GM23338 (cell line): ENCODE results near the gene DDX39B. TPM values are rescaled to one million over a fixed set of nuclear protein-coding genes. Genes with fewer than 3 reads are reported as not detected.
A peak's percentile ranks its signal among the peaks of the same experiment; 100 is the strongest.

Experiments
- ATAC-seq: fragments of 200-7000 bp; cut with Tn5 transposase; 3 replicates; pipeline ENCODE4 v1.9.1; 2020
- DNase-seq: peaks from one replicate; pipeline ENCODE4 v3.0.0-alpha.2; 2015; ENCODE audit warnings: low spot score
- H2AFZ ChIP-seq: fragments of 200-600 bp; sonication (generic); 2 replicates; pipeline ENCODE4 v1.8.0; 2016; ENCODE audit warnings: antibody characterized with exemption, mild to moderate bottlenecking, moderate library complexity
- H3F3A ChIP-seq: fragments of 200-600 bp; sonication (generic); replicated peaks from 2 replicates; pipeline ENCODE4 v1.8.0; 2017; ENCODE audit warnings: antibody characterized with exemption, mixed run types, low read depth
- H3K27ac ChIP-seq: fragments of 200-600 bp; sonication (generic); 2 replicates; pipeline ENCODE4 v1.6.1; 2016; ENCODE audit warnings: low read depth
- H3K27me3 ChIP-seq: fragments of 200-600 bp; sonication (generic); 2 replicates; pipeline ENCODE4 v1.8.0; 2016; ENCODE audit warnings: mild to moderate bottlenecking, mixed run types, moderate library complexity; ENCODE audit not compliant: insufficient read depth
- H3K36me3 ChIP-seq: fragments of 200-600 bp; sonication (generic); 2 replicates; pipeline ENCODE4 v1.8.0; 2016; ENCODE audit warnings: mild to moderate bottlenecking; ENCODE audit not compliant: insufficient read depth
- H3K4me1 ChIP-seq: fragments of 200-600 bp; sonication (generic); 2 replicates; pipeline ENCODE4 v1.8.0; 2016; ENCODE audit warnings: mild to moderate bottlenecking, moderate library complexity; ENCODE audit not compliant: insufficient read depth
- H3K4me2 ChIP-seq: fragments of 200-600 bp; sonication (generic); 2 replicates; pipeline ENCODE4 v1.7.1; 2017; ENCODE audit warnings: mixed run types
- H3K4me3 ChIP-seq: fragments of 200-600 bp; sonication (generic); 2 replicates; pipeline ENCODE4 v1.6.1; 2016; ENCODE audit warnings: mixed run types
- H3K79me2 ChIP-seq: fragments of 200-600 bp; sonication (generic); replicated peaks from 2 replicates; pipeline ENCODE4 v1.8.0; 2017; ENCODE audit warnings: mild to moderate bottlenecking; ENCODE audit not compliant: insufficient read depth
- H3K9me2 ChIP-seq: fragments of 200-600 bp; sonication (generic); 2 replicates; pipeline ENCODE4 v1.8.0; 2017; ENCODE audit not compliant: insufficient read depth
- H4K20me1 ChIP-seq: fragments of 200-600 bp; sonication (generic); replicated peaks from 2 replicates; pipeline ENCODE4 v1.8.0; 2017; ENCODE audit warnings: mild to moderate bottlenecking; ENCODE audit not compliant: insufficient read depth
- H3K27ac Mint-ChIP-seq: 2 replicates; pipeline ENCODE4 v1.8.0; 2020; ENCODE audit warnings: inconsistent platforms, mild to moderate bottlenecking, moderate library complexity, mixed read lengths
- H3K27me3 Mint-ChIP-seq: 3 replicates; pipeline ENCODE4 v1.8.0; 2022; ENCODE audit warnings: low read depth, mild to moderate bottlenecking, moderate library complexity, mixed read lengths, inconsistent platforms; ENCODE audit not compliant: insufficient read depth, poor library complexity
- H3K36me3 Mint-ChIP-seq: 3 replicates; pipeline ENCODE4 v1.8.0; 2021; ENCODE audit warnings: low read depth, mild to moderate bottlenecking, inconsistent platforms, moderate library complexity, mixed read lengths
- H3K4me1 Mint-ChIP-seq: 3 replicates; pipeline ENCODE4 v1.8.0; 2020; ENCODE audit warnings: mild to moderate bottlenecking, inconsistent platforms, mixed read lengths
- H3K4me3 Mint-ChIP-seq: 3 replicates; pipeline ENCODE4 v1.8.0; 2021; ENCODE audit warnings: moderate library complexity, mild to moderate bottlenecking, inconsistent platforms, mixed read lengths
- H3K9me3 Mint-ChIP-seq: 3 replicates; pipeline ENCODE4 v1.8.0; 2020; ENCODE audit warnings: moderate library complexity, mild to moderate bottlenecking, inconsistent platforms, mixed read lengths
- ETS1 ChIP-seq: IDR thresholded peaks from 2 replicates; pipeline ENCODE4 v1.6.1; 2016; ENCODE audit warnings: antibody characterized with exemption
- EZH2phosphoT487 ChIP-seq: fragments of 200-600 bp; sonication (generic); IDR thresholded peaks from one replicate; pipeline ENCODE4 v1.8.1; 2018; ENCODE audit warnings: antibody characterized with exemption; ENCODE audit not compliant: unreplicated experiment
- NANOG ChIP-seq: IDR thresholded peaks from 2 replicates; pipeline ENCODE4 v1.6.1; 2016; ENCODE audit warnings: antibody characterized with exemption, borderline replicate concordance
- POLR2AphosphoS5 ChIP-seq: IDR thresholded peaks from 2 replicates; pipeline ENCODE4 v1.6.1; 2016; ENCODE audit warnings: antibody characterized with exemption, low read depth
- REST ChIP-seq: IDR thresholded peaks from one replicate; pipeline ENCODE4 v1.6.1; 2018; ENCODE audit warnings: antibody characterized with exemption; ENCODE audit not compliant: unreplicated experiment
- STAT1 ChIP-seq: IDR thresholded peaks from one replicate; pipeline ENCODE4 v1.6.1; 2016; ENCODE audit warnings: antibody characterized with exemption; ENCODE audit not compliant: unreplicated experiment
- ZNF462 ChIP-seq: fragments of 250-450 bp; sonication (Bioruptor Pico); IDR thresholded peaks from 2 replicates; pipeline ENCODE4 v1.5.0; 2020; ENCODE audit warnings: mild to moderate bottlenecking, moderate library complexity
- polyA plus RNA-seq: library from polyadenylated mRNA; unstranded; fragments of >200 nt; fragmentation: Nextera tagmentation; extraction: Ambion mirVana; gene quantifications from 2 replicates; pipeline ENCODE4 v1.2.1, GENCODE V29; 2016
- total RNA-seq: library from RNA; depleted of rRNA; stranded (reverse); fragments of >200 nt; shearing (Covaris generic); gene quantifications from 2 replicates; pipeline ENCODE4 v1.2.3, GENCODE V29; 2014

Gene DDX39B
- total and polyA plus RNA-seq, 2 experiments from 2014 or later = 341 to 849 TPM

- H3K27ac Mint-ChIP-seq = no peak overlapping the region
- peaks cover 3% of the 10 kb centered on the region; the same call in 2 of the 3 replicates for H3K9me3 Mint-ChIP-seq
- Histone ChIP-seq H3K79me2 (no peaks in the 10 kb centered on the region), H3K4me3 (no peak overlapping the region), H3F3A (no peaks in the 10 kb centered on the region), H3K36me3 (no peaks in the 10 kb centered on the region), H3K9me2 (no peaks in the 10 kb centered on the region), H4K20me1 (no peaks in the 10 kb centered on the region), H2AFZ (no peak overlapping the region), H3K4me1 (peaks cover 4% of the 10 kb centered on the region; the same call in 1 of the 2 replicates), H3K4me2 (no peak overlapping the region), H3K27ac (no peak overlapping the region), H3K27me3 (peaks cover 20% of the 10 kb centered on the region)
- TF ChIP-seq STAT1 = no peak
- peaks cover 28% of the 10 kb centered on the region for H3K4me1 Mint-ChIP-seq
- DNase-seq = peak; percentile 75
- ATAC-seq = no peak
- H3K27me3 Mint-ChIP-seq = peaks cover 45% of the 10 kb centered on the region
- no peaks in the 10 kb centered on the region; the same call in 2 of the 3 replicates for H3K36me3 Mint-ChIP-seq
- H3K4me3 Mint-ChIP-seq = no peak overlapping the region; the same call in 2 of the 3 replicates
Observed at GRCh38 chr6:31578184-31579118, 36.6 kb upstream of the DDX39B start.

- no peak for DNase-seq
- no peak overlapping the region for H2AFZ ChIP-seq
- H3K36me3 ChIP-seq = no peaks in the 10 kb centered on the region
- Mint-ChIP-seq H3K4me1 (peaks cover 29% of the 10 kb centered on the region), H3K27ac (no peak overlapping the region), H3K36me3 (no peaks in the 10 kb centered on the region; the same call in 2 of the 3 replicates), H3K27me3 (peaks cover 41% of the 10 kb centered on the region), H3K4me3 (no peak overlapping the region), H3K9me3 (peaks cover 3% of the 10 kb centered on the region; the same call in 2 of the 3 replicates)
- H3F3A ChIP-seq = no peaks in the 10 kb centered on the region
- no peaks in the 10 kb centered on the region for H3K9me2 ChIP-seq
- H3K4me3 ChIP-seq = no peak overlapping the region
- H3K4me1 ChIP-seq = peaks cover 4% of the 10 kb centered on the region; the same call in 1 of the 2 replicates
- H3K27ac ChIP-seq = no peak overlapping the region
- H3K27me3 ChIP-seq = peaks cover 20% of the 10 kb centered on the region
- H4K20me1 ChIP-seq = no peaks in the 10 kb centered on the region
- H3K4me2 ChIP-seq = no peak overlapping the region
- no peak for ATAC-seq
- H3K79me2 ChIP-seq = no peaks in the 10 kb centered on the region
- no peak for TF ChIP-seq POLR2AphosphoS5
- TF ChIP-seq EZH2phosphoT487 = no peak
- TF ChIP-seq REST = no peak
- TF ChIP-seq ETS1 = no peak
- no peak for TF ChIP-seq ZNF462 (CRISPR knock-in tag)
- no peak for TF ChIP-seq NANOG
Observed at GRCh38 chr6:31577579-31577966, 35.8 kb upstream of the DDX39B start.
